Tibial nerve (tissue), 4 donors: ENCODE measurements around the gene PHC2. TPM values are rescaled to one million over a fixed set of nuclear protein-coding genes. Genes with fewer than 3 reads are reported as not detected.

ENCODE experiments used
- DNase-seq, 2 donors: peaks; one replicate each; pipeline ENCODE4 v3.0.0-alpha.2; 2019; ENCODE audit warnings: low spot score in 2 of 2
- H3K27ac ChIP-seq, 4 donors: fragments of 200-600 bp; sonication (generic) in 3 of 4; one replicate each; pipeline ENCODE4 v1.5.1; 2017 to 2019; ENCODE audit warnings: mild to moderate bottlenecking in 1 of 4
- H3K27me3 ChIP-seq, 2 donors: fragments of 200-600 bp; sonication (generic) in 1 of 2; one replicate each; pipeline versions ENCODE4 v1.5.1 to v1.6.0; 2017 to 2019
- H3K36me3 ChIP-seq, 3 donors: fragments of 200-600 bp; sonication (generic); one replicate each; pipeline ENCODE4 v1.5.1; 2018 to 2019
- H3K4me1 ChIP-seq, 4 donors: fragments of 200-600 bp; sonication (generic) in 3 of 4; one replicate each; pipeline ENCODE4 v1.5.1; 2017 to 2019
- H3K4me3 ChIP-seq, 4 donors: fragments of 200-600 bp; sonication (generic) in 3 of 4; one replicate each; pipeline ENCODE4 v1.5.1; 2017 to 2019; ENCODE audit warnings: mild to moderate bottlenecking in 1 of 4, moderate library complexity in 1 of 4
- H3K9me3 ChIP-seq, 4 donors: fragments of 200-600 bp; sonication (generic) in 3 of 4; one replicate each; pipeline ENCODE4 v1.5.1; 2017 to 2019
- CTCF ChIP-seq, 5 experiments: fragments of 200-600 bp in 3 of 5; fragments of 450-650 bp in 2 of 5; sonication (generic) in 3 of 5; IDR thresholded peaks; one replicate each; pipeline ENCODE4 v1.5.1; 2016 to 2019; ENCODE audit warnings: antibody characterized with exemption in 5 of 5, mild to moderate bottlenecking in 3 of 5, moderate library complexity in 2 of 5
- EP300 ChIP-seq, 2 donors: sonication (generic); formaldehyde crosslinking; IDR thresholded peaks; one replicate each; pipeline ENCODE4 v1.6.1; 2017; ENCODE audit warnings: antibody characterized with exemption in 2 of 2, mild to moderate bottlenecking in 1 of 2
- POLR2A ChIP-seq, 2 donors: fragments of 450-650 bp; IDR thresholded peaks; one replicate each; pipeline ENCODE4 v1.6.1; 2017; ENCODE audit warnings: antibody characterized with exemption in 2 of 2, mild to moderate bottlenecking in 2 of 2, moderate library complexity in 2 of 2
- WGBS, 2 donors: methylation state at CpG; one replicate each; pipeline ENCODE4 v1.1.5; 2018; 5-methylcytosine and 5-hydroxymethylcytosine counted together
- total RNA-seq, 4 donors: library from RNA; depleted of rRNA; stranded (reverse); fragments of >200 nt; gene quantifications; one replicate each; pipeline ENCODE4 v1.1.0, GENCODE V29; 2016

The PHC2 gene
- total RNA-seq, 4 donors from 2014 or later = 152 to 458 (median 204) TPM

- no peak overlapping the region for H3K4me3 ChIP-seq
- peaks cover 0 to 50% (median 25%) of the 10 kb centered on the region in 4 donors for H3K4me1 ChIP-seq
- no peaks in the 10 kb centered on the region for H3K36me3 ChIP-seq
- H3K9me3 ChIP-seq = no peaks in the 10 kb centered on the region
- no peak overlapping the region for H3K27ac ChIP-seq
- no peaks in the 10 kb centered on the region for H3K27me3 ChIP-seq
- no peak for DNase-seq
- 93 to 94% methylated on average over 6 of the region's 6 CpGs for WGBS, 2 donors
- TF ChIP-seq POLR2A (IDR thresholded peaks at IDR 0.05) (no peak), CTCF (IDR thresholded peaks at IDR 0.05) (no peak), EP300 (IDR thresholded peaks at IDR 0.05) (no peak)
Measured at GRCh38 chr1:33385251-33385650, 45.6 kb downstream of the PHC2 start.

- Histone ChIP-seq H3K27me3 (no peaks in the 10 kb centered on the region), H3K4me1 (peaks cover 0 to 45% (median 23%) of the 10 kb centered on the region in 4 donors), H3K27ac (peak overlapping the region in 2 of 4 donors; percentile 2 to 89), H3K36me3 (no peaks in the 10 kb centered on the region), H3K9me3 (no peaks in the 10 kb centered on the region), H3K4me3 (no peak overlapping the region)
- DNase-seq = no peak
- WGBS, 2 donors = 36 to 41% methylated on average over 7 of the region's 7 CpGs
- TF ChIP-seq EP300 (IDR thresholded peaks at IDR 0.05) (no peak), CTCF (IDR thresholded peaks at IDR 0.05) (no peak), POLR2A (IDR thresholded peaks at IDR 0.05) (no peak)
Measured at GRCh38 chr1:33384040-33384812, 46.7 kb downstream of the PHC2 start.

- no peak overlapping the region for H3K4me3 ChIP-seq
- no peaks in the 10 kb centered on the region for H3K27me3 ChIP-seq
- no peaks in the 10 kb centered on the region for H3K9me3 ChIP-seq
- TF ChIP-seq CTCF (IDR thresholded peaks at IDR 0.05) = no peak
- TF ChIP-seq EP300 (IDR thresholded peaks at IDR 0.05) = no peak
- TF ChIP-seq POLR2A (IDR thresholded peaks at IDR 0.05) = no peak
- H3K4me1 ChIP-seq = peaks cover 0 to 43% (median 22%) of the 10 kb centered on the region in 4 donors
- 59 to 81% methylated on average over 4 of the region's 4 CpGs for WGBS, 2 donors
- DNase-seq = no peak
- peak overlapping the region in 2 of 4 donors; percentile 2 to 89 for H3K27ac ChIP-seq
- H3K36me3 ChIP-seq = no peaks in the 10 kb centered on the region
Measured at GRCh38 chr1:33383489-33383888, 47.4 kb downstream of the PHC2 start.

- DNase-seq = no peak
- H3K4me3 ChIP-seq = no peak overlapping the region
- H3K27ac ChIP-seq = peak overlapping the region in 3 of 4 donors; percentile 29 to 89 (median 64)
- TF ChIP-seq CTCF (IDR thresholded peaks at IDR 0.05) (no peak), POLR2A (IDR thresholded peaks at IDR 0.05) (no peak), EP300 (IDR thresholded peaks at IDR 0.05) (no peak)
- WGBS, 2 donors = 44 to 47% methylated on average over 9 of the region's 9 CpGs
- no peaks in the 10 kb centered on the region for H3K36me3 ChIP-seq
- no peaks in the 10 kb centered on the region for H3K27me3 ChIP-seq
- no peaks in the 10 kb centered on the region for H3K9me3 ChIP-seq
- H3K4me1 ChIP-seq = peaks cover 0 to 43% (median 22%) of the 10 kb centered on the region in 4 donors
Measured at GRCh38 chr1:33382661-33383415, 48.1 kb downstream of the PHC2 start.

- TF ChIP-seq EP300 (IDR thresholded peaks at IDR 0.05) (no peak), POLR2A (IDR thresholded peaks at IDR 0.05) (no peak), CTCF (IDR thresholded peaks at IDR 0.05) (no peak)
- peak overlapping the region; percentile 15 to 89 (median 46) for H3K27ac ChIP-seq
Measured at GRCh38 chr1:33381977-33382376, 48.9 kb downstream of the PHC2 start.

More at GRCh38 chr1:33381977-33382376, 48.9 kb downstream of the PHC2 start:
- Histone ChIP-seq H3K4me1 (peaks cover 0 to 43% (median 24%) of the 10 kb centered on the region in 4 donors), H3K9me3 (no peaks in the 10 kb centered on the region), H3K4me3 (no peak overlapping the region), H3K36me3 (no peaks in the 10 kb centered on the region), H3K27me3 (no peaks in the 10 kb centered on the region)
- no peak for DNase-seq
- 84 to 89% methylated on average over 4 of the region's 4 CpGs for WGBS, 2 donors
